Bronchial epithelial cell (primary cell): ENCODE results near the gene HSPA4. TPM values are rescaled to one million over a fixed set of nuclear protein-coding genes. Genes with fewer than 3 reads are reported as not detected.

ENCODE experiments used
- DNase-seq: peaks from one replicate; pipeline ENCODE4 v3.0.0-alpha.2; 2010; ENCODE audit warnings: low read depth
- FAIRE-seq: peaks from 2 replicates; lab custom pipeline; 2011; peaks lifted over from hg19 to GRCh38; lab: Jason Lieb, UNC
- H3K27me3 ChIP-seq: 2 replicates; pipeline ENCODE4 v1.5.1; 2011; ENCODE audit warnings: low read length; ENCODE audit not compliant: control insufficient read depth, insufficient read depth
- H3K36me3 ChIP-seq: 2 replicates; pipeline ENCODE4 v1.5.1; 2011; ENCODE audit warnings: low read length; ENCODE audit not compliant: control insufficient read depth, insufficient read depth
- H3K4me3 ChIP-seq: 2 replicates; pipeline ENCODE4 v1.5.1; 2011; ENCODE audit warnings: mild to moderate bottlenecking, low read depth, low read length, control low read depth
- CTCF ChIP-seq: IDR thresholded peaks from 2 replicates; pipeline ENCODE4 v1.5.1; 2011; ENCODE audit warnings: mild to moderate bottlenecking, moderate library complexity, low read length, control low read depth, inconsistent platforms; ENCODE audit not compliant: insufficient read depth, severe bottlenecking
- total RNA-seq: library from RNA; depleted of rRNA; stranded (reverse); fragments of >200 nt; gene quantifications from 2 replicates; pipeline ENCODE4 v1.2.1, GENCODE V29; 2014

The HSPA4 gene
- total RNA-seq, 1 donor from 2014 or later: 142 TPM

GRCh38 chr5:133091034-133091433 is 39.2 kb downstream of the HSPA4 start:
- no peak for TF ChIP-seq CTCF
- DNase-seq (no peak), FAIRE-seq (no peak)
- no peak overlapping the region for H3K4me3 ChIP-seq
- peaks cover 14% of the 10 kb centered on the region for H3K36me3 ChIP-seq
- H3K27me3 ChIP-seq: no peaks in the 10 kb centered on the region

GRCh38 chr5:133106343-133106742 is 54.5 kb downstream of the HSPA4 start:
- no peaks in the 10 kb centered on the region for H3K27me3 ChIP-seq
- FAIRE-seq (no peak), DNase-seq (no peak)
- peaks cover 4% of the 10 kb centered on the region for H3K36me3 ChIP-seq
- TF ChIP-seq CTCF: no peak
- no peak overlapping the region for H3K4me3 ChIP-seq

DNA sequence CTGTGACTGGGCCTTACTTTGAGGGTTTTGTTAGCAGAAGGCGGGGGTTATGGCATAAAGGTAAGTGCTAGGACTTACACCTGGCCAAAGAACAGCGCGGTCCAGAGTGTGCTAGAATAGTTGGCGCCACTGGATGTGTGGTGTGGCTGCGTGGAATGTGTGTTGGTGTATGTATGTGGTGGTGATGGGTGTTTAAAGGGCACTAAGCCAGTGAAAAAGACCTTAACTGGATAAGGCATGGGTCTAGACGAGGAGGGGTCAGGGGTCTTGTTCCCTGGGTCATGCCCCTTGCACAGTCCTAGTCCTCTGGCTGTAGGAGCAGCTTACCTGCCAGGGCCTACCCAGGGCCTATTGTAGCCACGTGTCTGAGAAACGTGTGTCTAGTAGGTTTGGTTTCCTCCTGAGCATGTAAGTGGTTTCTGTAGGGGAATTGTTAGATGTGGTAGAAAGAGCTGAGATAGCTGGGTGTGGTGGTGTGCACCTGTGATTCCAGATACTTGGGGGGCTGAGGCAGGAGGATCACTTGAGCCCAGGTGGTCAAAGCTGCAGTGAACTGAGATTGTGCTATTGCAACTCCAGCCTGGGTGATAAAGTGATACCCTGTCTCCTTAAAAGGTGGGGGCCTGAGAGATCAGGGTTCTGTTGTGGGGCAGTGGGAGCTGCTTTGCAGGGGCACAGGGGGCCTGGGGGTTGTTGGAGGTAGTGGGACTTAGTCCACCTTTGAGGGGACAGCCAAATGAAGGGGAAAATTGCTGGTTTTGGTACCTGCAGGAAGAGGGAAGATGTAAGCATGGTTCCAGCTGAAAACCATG is 55.2 kb downstream of the HSPA4 start:
- DNase-seq (no peak), FAIRE-seq (no peak)
- Histone ChIP-seq H3K27me3 (no peaks in the 10 kb centered on the region), H3K36me3 (peaks cover 4% of the 10 kb centered on the region), H3K4me3 (no peak overlapping the region)
- TF ChIP-seq CTCF: no peak

- Histone ChIP-seq H3K4me3 (no peak overlapping the region), H3K27me3 (no peaks in the 10 kb centered on the region), H3K36me3 (peaks cover 4% of the 10 kb centered on the region)
- TF ChIP-seq CTCF: no peak
- FAIRE-seq: no peak
- DNase-seq: no peak
These were observed 56.7 kb downstream of the HSPA4 start for GRCh38 chr5:133108481-133108921.

GRCh38 chr5:133109655-133110483 is 58.1 kb downstream of the HSPA4 start:
- Histone ChIP-seq H3K36me3 (peaks cover 1% of the 10 kb centered on the region), H3K27me3 (no peaks in the 10 kb centered on the region), H3K4me3 (no peak overlapping the region)
- no peak for DNase-seq
- no peak for FAIRE-seq
- no peak for TF ChIP-seq CTCF
